ENCODE results near the gene DNAH9.

Gene DNAH9

GRCh38 chr17:11853321-11854151, 255.3 kb downstream of the DNAH9 start:
- no peak for FAIRE-seq

GRCh38 chr17:11855306-11855705, 257.0 kb downstream of the DNAH9 start:
- FAIRE-seq, result no peak

GRCh38 chr17:11857006-11857405, 258.7 kb downstream of the DNAH9 start:
- no peak for FAIRE-seq

DNA sequence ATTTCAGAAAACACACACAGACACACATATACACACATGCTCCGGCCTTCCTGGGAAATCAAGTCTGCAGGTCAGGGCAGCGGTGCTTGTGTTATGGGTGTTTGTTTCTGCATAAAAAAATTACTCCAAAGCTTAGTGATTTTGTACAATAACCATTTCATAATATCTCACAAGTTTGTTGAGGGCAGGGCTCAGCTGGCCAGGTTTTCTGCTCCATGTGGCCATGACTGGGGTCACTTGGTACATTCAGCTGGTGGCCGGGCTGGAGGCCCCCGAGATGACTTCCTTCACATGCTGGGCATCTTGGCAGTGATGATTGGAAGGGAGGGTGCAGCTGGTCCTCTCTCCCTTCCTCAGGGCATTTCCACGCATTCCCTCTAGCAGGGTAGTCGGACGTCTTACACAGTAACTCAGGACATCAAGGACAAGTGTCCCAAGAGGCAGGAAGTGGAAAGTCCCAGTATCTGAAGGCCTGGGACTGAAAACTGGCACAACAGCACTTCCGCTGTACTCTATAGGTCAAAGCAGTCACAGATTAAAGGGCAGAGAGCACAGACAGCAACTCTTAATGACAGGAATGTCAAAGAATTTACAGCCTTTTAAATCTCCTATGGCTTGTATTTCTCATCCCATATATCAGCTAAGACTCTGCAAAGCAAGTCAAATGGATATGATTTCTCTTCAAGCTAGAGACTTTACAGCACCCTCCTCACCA, 271.6 kb downstream of the DNAH9 start:
- no peak for FAIRE-seq

- FAIRE-seq, result no peak
These were observed 273.5 kb downstream of the DNAH9 start for GRCh38 chr17:11871773-11872172.

- FAIRE-seq, result no peak
These were observed 276.5 kb downstream of the DNAH9 start for GRCh38 chr17:11874756-11875155.

DNA sequence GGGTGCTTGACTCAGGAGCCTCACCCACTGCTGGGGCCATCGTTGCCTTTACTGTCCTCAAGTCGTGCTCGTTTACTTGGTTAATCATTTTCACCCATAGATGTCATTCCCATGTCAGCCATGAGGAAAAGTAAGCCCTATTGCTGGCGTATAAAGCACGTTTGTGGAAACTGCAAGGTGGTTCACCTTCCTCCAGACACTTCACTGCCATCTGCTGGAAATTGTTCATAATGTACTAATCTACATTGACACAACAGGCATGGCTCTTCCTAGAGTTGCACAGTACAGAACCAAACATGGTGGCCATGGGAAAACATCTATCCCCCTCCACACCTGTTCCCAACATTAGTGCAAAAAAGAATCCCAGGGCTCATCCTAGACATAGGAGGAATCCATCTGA, 282.4 kb downstream of the DNAH9 start:
- FAIRE-seq, result peak; percentile 52

DNA sequence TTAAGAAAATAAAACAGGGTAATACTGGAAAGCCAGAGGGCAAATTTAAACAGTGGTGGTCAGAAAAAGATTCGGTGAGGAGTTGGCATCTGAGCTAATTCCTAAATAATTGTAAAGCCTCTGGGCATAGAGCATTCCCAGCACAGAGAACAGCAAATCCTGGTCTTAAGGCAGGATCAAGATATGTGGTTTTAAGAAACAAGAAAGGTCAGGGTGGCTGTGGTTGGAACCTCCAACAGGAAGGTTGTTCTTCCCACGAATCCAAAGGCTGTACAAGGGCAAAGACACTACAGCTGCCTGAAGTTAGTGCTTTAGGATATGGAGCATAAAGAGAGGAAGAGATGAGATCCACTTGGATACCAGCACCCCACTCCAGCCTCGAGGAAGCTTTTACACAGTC, 284.4 kb downstream of the DNAH9 start:
- FAIRE-seq, result no peak

DNA sequence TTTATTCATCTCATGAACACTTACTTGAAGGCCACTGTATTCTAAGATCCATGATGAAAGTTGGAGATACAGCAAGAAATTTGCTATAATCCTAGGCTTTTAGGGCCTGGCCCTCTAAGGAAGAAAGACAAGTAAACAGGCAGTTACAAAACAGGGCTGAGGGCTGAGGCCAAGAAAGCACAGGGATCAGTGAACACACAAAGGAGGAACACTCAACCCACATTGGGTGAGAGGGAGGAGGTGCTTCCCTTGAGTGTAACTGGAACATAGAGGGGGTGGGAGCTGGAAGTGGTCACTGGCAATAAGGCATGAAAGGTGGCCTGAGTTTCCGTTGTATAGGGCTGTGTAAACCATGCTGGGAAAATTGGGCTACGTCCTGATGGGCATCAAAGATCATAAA, 286.8 kb downstream of the DNAH9 start:
- FAIRE-seq, result no peak

DNA sequence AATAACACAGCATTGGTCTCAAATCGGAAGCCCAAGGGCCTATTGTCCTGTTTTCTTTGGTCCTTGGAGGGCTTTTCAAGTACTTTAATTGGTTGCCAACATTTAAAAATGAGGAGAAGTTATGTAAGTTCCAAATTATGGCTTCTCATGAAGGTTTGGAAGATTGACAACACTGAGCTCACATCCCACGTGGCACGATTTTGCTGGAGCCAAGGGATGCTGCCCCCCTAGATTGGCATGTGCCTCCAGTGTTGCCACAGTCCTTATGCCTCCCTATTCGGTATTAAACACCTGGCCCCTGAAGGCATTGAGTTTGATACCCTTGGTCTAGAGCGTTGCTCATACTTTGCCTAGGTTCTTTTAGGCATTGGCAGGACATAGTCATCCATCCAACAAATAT, 291.0 kb downstream of the DNAH9 start:
- FAIRE-seq, result no peak

- no peak for FAIRE-seq
These were observed 295.6 kb downstream of the DNAH9 start for GRCh38 chr17:11893862-11894261.

DNA sequence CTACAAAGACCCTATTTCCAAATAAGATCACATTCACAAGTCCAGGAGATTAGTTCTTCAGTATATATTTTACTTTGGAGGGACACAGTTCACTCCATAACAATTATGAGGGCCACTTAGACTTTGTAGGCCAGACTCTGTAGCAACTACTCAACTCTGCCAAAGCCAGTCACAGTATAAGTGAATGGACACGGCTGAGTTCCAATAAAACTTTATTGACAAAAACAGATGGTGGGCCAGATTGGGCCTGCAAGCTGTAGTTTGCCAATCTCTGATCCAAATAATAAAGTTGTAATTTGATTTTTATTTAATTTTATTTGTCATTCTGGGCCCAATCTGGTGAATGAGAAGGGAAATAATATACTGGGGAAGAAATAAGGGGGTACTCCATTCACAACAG, 297.9 kb downstream of the DNAH9 start:
- no peak for FAIRE-seq

DNA sequence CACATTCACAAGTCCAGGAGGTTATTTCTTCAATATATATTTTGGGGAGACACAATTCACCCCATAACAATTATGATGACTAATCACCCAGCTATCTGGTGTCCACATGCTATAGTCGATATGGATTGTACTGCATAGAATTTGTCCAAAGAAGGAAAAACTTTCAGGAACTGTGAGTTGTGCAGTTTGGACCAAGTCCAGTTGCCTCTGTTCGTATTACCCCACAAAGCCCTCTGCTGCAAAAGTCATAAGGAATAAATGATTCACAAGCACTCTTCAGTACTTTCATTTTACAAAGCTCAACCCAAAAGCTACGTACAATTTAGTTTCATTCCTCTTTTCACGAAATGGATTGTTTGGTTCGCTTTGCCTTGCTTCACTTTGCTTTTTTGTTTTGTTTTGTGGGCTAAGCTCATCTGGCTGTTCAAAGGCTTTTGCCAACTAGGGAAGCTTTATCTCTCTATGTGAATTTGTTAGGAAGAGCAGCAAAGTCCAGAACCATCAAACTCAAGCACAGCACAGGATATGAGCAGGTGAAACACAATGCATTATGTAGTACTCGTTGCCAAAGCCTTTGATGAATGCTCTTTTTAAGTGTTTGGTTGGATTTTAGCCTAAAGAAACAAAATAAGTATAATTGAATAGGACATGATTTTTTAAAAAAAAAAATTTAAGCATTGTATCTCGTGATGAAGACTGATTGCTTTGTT, 300.4 kb downstream of the DNAH9 start:
- FAIRE-seq, result no peak

- FAIRE-seq, result no peak
These were observed 301.3 kb downstream of the DNAH9 start for GRCh38 chr17:11899537-11899942.

GRCh38 chr17:11900041-11900476, 301.8 kb downstream of the DNAH9 start:
- no peak for FAIRE-seq

- no peak for FAIRE-seq
These were observed 302.4 kb downstream of the DNAH9 start for GRCh38 chr17:11900655-11901054.

- no peak for FAIRE-seq
These were observed 303.7 kb downstream of the DNAH9 start for GRCh38 chr17:11901931-11902330.

DNA sequence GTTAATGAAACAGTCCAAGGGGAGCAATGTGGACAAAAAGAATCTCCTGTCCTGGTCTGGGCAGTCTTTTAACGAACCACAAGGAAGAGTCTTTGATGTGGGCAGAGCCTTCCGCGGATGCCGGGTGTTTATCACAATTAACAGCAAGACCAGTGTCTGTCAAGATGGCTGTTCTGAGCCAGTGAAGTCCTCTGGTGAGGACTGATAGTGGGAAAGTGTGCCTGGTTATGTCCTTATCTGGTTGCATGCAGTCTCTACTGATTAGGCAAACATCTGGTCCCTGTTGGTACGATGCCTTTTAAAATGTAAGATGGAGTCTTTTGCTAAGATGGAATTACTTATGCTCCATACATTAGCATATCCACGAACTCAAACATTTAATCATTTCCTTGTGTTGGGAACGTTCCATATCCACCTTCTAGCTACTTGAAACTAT, 310.5 kb downstream of the DNAH9 start:
- FAIRE-seq, result no peak

DNA sequence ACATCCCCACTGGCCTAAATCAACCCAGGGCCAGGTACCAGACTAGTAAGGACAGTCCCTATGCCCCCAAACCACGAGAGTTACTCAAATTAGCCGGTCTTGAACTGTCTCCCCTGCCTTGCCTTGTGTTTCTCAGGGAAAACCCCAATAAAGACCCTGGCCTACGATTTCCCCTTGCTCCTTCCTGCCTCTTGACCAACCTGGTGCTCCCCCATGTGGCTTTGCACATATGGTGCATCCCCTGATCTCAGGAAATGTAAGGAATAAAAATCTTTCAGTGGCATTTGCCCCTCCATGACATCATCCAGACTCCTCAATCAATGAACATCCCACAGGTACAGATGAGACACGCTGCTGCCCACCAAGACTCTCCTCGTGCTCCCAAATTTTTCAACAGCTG, 311.1 kb downstream of the DNAH9 start:
- FAIRE-seq, result no peak

GRCh38 chr17:11916091-11916490, 317.8 kb downstream of the DNAH9 start:
- FAIRE-seq, result no peak

- no peak for FAIRE-seq
These were observed 319.1 kb downstream of the DNAH9 start for GRCh38 chr17:11917415-11917814.

GRCh38 chr17:11921296-11921695, 323.0 kb downstream of the DNAH9 start:
- FAIRE-seq, result no peak

GRCh38 chr17:11922638-11923037, 324.4 kb downstream of the DNAH9 start:
- FAIRE-seq, result no peak

GRCh38 chr17:11924076-11924475, 325.8 kb downstream of the DNAH9 start:
- no peak for FAIRE-seq
